SU-DHL-6 (cell line): ENCODE results near the gene NTF3.

Experiments used
- CTCF ChIP-seq: fragments of 200-600 bp; sonication (generic); IDR thresholded peaks from one replicate; pipeline ENCODE4 v1.5.1; 2017; ENCODE audit warnings: antibody characterized with exemption, mild to moderate bottlenecking, low read length, moderate library complexity; ENCODE audit not compliant: insufficient read depth, poor library complexity, severe bottlenecking
- EZH2phosphoT487 ChIP-seq: fragments of 200-600 bp; sonication (generic), shearing (Covaris generic); conservative IDR thresholded peaks from 2 replicates; pipeline ENCODE4 v1.6.1; 2018; ENCODE audit warnings: mild to moderate bottlenecking, antibody characterized with exemption, low read length, moderate library complexity, mixed read lengths

- TF ChIP-seq CTCF (no peak), EZH2phosphoT487 (no peak)
These were observed 3.0 kb downstream of the NTF3 start for GRCh38 chr12:5434647-5435560.
